COR-L47 (cell line): Measurements from ENCODE around the gene ZFR.
"Not testable (repeated sequence)": the region's sequence is repeated elsewhere in the genome, so short reads cannot be mapped to it uniquely, and the experiment has no call there.

Experiments used
- DNase-seq: peaks from one replicate; lab custom pipeline; 2025; lab: John Stamatoyannopoulos, UW

ZFR gene

DNA sequence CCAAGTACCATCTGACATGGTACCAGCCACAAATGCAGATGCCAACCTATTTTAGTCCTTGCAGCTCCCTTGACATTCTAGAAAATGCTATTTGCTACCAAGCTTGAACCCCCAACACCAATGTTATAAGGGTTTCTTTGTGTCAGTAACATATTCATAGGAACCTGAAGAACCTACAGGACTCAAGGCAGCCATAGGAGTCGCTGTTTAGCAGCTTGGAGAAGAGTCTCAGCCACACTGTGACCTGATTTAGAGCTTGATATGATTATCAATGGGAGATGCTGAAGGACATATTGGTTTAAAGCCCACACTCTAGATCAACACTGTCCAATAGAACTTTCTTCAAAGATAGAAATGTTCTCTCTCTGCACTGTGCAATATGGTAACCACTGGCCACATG is 6.4 kb upstream of the ZFR start:
- DNase-seq, result no peak

DNA sequence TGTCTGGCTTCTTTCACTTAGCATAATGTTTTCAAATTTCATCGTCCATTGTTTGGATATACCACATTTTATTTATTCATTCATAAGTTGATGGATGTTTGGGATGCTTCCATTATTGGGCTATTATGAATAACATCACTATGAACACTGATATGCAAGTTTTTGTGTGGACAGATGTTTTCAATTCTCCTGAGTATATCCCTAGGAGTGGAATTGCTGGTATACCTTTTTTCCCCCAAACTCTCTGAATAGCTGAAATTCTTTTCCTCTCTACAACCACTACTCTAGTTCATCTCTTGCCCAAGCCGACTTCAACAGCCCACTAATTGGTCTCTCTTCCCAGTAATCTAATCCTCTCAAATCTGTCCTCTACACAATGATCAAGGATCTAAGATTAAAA is 4.7 kb upstream of the ZFR start:
- no peak for DNase-seq

DNA sequence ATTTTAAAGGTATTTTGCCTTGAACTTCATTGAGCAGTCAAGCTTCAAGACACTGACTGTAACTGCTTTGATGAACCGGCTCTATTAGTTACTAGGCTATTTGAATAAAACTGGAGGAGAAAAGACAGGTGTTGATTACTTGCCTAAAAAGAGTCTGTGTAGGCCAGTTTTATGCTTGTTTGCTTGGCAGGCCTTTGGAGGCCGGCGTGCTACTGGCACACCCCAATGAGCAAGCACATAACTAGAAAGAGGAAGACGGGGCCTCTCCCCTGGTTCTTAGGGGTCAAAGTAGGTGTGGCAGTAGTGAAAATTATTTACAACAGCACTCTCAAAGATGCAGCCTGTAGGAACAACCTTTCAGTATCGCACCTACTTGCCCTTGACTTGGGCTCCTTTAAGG is 2.1 kb upstream of the ZFR start:
- DNase-seq, result no peak

DNA sequence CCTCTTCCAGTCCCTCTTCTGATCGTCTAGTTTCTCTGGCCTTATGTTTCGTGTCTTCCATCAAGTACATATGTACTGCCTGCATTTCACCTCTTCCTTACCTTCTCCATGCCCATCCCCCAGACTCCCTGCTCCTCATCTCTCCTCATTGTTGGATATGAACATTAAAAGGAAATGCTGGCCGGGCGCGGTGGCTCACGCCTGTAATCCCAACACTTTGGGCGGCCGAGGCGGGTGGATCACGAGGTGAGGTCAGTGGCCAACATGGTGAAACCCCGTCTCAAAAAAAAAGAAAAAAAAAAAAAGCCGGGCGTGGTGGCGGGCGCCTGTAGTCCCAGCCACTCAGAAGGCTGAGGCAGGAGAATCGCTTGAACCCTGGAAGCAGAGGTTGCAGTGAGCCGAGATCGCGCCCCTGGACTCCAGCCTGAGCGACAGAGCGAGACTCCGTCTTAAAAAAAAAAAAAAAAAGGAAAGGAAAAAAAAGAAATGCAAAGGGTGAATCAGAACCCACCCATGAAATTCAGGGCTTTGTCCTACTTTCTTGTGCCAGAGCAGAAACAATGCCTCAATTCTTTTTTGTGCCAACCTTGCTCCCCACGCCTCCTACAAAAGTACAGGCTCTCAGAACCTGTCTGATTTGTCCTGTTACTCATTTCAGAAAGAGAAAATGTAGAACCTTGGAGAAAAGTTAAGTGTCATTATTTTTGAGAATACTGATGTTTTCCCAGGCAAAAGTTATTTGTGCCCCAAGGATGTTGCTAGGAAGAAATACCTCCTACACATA is 1.5 kb upstream of the ZFR start:
- no peak for DNase-seq

DNA sequence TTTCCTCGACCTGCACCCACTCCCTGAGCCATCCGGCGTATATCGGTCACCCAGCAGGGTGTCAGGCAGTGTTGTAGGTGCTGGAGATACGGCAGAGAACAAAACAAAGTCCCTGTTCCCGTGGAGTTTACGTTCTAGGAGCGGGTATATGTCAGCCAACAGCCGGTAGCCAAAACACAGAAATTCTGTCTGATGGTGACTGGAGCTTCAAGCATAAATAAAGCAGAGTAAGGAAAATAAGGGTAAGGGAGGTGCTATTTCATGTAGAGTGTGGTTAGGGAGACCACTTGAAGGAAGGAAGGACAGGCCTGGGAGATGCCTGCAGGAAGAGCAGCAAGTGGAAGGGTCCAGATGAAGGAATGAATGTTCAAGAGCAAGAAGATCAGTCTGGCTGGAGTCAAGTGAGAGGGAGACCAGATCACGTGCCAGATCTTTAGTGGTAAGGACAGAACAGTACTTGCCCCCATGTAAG is 783 bp upstream of the ZFR start:
- no peak for DNase-seq

DNA sequence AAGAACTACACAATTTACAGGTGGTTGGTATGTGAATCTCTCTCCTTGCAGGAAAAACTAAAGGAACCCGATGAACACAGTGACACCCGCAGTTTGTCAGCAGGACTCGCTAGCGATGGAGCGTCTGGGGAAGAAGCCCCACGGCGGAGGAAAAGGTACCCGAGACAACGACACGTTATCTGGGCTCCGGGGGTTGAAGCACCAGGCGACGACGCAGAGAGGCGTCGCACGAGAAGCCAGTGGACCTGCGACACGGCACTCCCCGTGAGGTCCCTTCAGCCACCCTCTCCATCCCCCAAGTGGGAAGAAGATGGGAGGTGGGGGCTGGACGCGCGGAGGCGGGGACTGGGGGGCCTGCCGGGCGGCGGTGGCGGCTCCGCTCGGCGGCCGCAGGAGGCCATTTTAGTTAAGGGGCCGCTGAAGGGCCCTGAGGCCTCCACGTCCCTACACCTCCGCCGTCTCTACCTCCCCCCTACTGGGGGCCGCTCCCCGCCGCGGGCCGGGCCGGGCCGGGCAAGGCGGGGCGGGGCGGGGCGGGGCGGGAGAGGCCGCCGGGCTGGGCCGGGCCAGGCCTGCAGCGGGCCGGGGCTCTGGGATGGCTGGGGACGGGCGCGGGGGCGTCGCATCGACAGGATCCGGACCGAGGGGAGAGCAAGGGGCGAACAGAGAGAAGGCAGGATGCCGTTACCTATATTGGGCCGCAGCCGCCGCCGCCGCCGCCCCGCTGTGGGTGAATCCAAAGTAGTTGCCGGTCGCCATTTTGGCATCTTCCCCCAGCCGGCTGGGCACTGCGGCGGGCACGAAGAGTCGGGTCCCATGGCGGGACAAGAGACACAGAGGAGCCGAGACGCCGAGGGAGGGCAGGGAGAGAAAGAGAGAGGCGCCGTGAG is 754 bp downstream of the ZFR start:
- DNase-seq, result peak; percentile 40

DNA sequence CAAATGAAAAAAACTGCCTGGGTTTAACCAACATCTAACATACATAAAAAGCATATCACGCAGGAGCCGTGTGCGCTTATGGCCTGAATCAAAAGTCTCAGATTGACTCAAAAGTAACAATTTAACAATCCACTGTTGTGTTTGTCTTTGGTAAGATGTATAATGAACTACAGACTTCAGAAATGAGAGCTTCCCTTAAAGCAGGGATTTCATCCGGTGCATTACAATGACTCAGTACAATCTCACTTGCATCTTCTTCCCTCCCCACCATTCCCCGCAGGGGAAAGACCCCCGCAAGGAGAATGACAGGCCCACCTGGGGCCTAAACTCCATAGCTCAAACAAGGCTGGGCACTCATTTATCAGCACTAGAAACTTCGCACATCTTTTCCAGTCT is 1.4 kb downstream of the ZFR start:
- no peak for DNase-seq

DNA sequence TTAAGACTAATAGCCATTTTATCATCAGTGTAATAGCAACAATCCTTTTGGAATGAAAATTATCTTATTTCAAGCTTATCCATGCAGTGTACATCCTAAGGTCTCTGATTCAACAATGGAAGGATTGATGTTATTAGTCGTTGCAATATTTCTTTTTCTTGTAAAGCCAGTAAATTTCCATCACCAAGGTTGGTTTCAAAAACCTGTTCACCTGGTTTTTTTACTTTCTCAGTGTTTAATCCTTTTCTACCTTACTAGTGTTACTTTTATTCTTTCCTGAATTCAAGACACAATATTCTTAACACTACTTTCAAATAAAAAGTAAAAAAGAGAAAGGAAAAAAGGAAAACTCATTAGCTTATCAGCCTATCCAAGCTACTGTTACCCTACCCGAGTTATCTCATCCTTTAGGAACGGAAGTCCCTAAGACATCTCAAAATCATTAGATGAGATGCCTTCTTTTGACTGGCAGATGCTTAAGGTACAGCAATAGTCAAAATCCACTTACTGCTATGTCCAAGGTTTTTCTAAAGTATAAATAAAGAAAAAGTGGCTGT is 5.4 kb downstream of the ZFR start:
- no peak for DNase-seq

DNA sequence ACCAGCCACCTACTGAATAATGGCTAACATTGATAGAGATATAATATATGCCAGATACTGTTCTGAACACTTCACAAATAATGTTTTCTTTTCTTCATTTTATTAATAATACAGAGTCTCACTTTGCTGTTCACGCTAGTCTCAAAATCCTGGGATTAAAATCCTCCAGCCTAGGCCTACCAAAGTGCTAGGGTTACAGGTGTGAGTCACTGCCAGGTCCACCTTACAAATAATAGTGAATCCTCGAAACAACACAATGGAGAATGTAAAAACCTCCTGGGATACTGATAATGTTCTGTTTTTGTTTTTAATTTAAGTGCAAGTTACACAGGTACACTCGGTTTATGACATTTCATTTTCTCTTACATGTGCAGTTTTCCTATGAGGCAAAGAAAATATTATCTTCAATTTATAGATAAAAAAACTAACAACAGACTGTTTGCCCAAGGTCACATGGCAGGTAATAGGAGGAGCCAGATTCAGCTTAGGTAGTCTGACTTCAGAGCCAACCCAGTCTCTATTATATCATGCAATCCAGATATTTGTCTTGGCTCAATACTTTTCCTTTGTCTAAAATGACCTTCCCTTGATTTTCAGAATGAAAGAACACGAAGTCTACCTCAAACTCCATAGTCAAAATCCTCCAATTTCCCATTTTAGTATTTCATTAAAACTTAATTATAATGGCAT is 7.8 kb downstream of the ZFR start:
- DNase-seq, result no peak

DNA sequence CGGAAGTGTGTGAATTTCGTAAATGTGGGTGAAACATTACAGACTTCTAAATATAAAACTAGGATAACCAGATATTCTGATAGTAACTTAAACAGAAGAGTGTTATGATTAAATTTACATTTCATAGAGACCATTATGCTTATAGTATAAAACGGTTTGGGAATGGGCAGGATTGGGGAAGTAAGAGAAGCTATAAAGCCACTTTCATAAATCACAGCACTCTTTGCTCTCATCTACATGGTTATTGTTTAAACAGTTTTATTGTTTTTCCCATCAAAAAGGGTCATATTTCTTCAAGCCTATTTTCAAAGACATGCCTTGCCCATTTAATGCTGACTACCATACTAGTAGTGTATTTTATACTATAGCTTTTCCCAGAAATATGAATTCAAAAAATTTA is 9.2 kb downstream of the ZFR start:
- no peak for DNase-seq

DNA sequence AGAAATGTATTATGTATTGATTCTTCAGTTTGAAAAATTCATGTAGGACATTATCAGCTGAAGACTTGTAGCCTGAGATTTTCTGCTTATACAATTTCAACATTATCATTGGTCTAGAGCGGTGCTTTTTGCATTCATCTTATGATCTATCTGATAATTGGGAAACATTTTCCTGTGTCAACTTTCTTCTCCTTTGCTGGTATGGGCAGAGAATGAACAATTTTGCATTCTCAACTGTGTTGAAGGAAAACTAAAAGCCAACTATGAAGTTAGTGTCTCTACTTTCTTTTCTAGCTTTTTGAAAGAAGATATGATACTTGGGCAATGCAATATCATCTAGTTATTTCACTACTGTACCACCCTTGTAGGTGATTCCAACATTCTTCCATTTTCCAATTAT is 10.3 kb downstream of the ZFR start:
- no peak for DNase-seq

DNA sequence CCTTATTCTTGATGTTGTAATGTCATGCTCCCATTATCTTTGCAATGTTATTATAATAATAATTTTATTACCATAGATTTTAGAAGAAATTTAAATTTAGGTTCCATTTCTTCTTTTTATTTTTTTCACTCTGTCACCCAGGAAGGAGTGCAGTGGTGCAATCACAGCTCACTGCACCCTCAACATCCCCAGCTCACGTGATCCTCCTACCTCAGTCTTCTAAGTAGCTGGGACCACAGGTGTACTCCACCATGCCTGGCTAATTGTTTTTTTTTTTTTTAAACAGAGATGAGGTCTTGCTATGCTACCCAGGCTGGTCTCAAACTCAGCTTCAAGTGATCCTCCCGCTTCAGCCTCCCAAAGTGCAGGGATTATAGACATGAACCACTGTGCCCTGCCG is 11.9 kb downstream of the ZFR start:
- DNase-seq, result no peak

DNA sequence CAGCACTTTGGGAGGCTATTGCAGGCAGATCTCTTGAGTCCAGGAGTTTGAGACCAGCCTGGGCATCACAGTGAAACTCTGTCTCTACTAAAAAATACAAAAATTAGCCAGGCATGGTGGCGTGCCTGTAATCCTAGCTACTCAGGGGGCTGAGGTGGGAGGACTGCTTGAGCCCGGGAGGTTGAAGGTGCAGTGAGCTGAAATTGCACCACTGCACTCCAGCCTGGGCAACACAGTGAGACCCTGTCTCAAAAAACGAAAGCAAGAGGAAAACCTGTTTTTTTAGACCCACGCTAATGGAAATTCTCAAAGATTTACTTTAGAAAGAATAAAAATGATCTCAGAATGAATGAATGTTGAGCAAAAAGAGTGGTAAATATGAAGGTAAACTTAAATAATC is 13.7 kb downstream of the ZFR start:
- DNase-seq, result not testable (repeated sequence)

DNA sequence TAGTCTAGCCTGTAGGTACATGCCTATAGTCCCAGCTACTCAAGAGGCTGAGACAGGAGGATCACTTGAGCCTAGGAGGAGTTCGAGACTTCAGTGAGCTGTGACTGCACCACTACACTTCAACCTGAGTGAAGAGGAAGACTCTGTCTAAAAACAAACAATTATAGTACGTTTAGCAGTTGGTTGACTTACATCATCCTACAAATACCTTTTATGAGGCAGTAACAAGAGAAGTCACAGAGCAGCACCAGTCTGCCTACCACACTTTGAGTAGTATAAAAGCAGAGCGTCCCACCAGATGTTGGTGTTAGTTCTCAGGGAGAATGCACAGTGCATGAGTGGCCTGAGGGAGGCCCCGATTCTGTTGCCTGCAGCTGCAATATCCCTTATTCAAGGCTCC is 16.1 kb downstream of the ZFR start:
- no peak for DNase-seq

DNA sequence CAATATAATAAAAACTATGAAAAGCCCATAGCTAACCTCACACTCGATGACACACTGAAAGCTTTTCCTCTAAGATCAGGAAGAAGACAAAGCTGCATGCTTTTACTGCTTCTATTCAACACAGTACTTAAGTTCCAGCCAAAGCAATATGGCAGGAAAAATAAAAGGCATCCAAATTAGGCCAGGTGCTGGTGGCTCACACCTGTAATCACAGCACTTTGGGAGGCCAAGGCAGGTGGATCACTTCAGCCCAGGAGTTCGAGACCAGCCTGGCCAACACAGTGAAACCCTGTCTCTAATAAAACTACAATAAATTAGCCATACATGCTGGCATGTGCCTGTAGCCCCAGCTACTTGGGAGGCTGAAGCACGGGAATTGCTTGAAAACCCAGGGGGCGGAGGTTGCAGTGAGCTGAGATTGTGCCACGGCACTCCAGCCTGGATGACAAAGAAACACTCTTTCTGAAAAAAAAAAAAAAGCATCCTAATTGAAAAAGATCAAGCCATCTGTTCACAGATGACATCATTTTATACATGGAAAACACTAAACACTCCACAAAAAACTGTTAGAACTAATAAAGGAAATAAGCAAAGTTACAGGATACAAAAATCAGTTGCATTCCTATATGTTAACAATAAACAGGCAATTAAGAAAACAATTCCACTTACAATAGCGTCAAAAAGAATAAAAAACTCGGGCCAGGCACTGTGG is 17.9 kb downstream of the ZFR start:
- no peak for DNase-seq

DNA sequence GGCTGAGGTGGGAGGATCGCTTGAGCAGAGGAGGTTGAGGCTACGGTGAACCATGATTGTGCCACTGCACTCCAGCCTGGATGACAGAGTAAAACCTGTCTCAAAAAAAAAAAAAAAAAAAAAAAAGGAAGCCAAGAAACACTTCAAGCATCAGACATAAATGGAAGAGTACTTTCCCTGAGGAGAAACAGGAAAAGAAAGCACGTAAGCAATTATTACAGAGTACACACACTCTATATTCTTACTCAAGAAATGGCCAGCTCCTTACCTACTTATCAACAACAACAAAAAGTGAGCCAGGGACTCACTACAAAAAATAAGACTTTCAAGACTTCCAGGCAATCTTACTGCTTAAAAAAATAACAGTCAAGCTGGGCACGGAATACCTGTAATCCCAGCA is 21.8 kb downstream of the ZFR start:
- no peak for DNase-seq

DNA sequence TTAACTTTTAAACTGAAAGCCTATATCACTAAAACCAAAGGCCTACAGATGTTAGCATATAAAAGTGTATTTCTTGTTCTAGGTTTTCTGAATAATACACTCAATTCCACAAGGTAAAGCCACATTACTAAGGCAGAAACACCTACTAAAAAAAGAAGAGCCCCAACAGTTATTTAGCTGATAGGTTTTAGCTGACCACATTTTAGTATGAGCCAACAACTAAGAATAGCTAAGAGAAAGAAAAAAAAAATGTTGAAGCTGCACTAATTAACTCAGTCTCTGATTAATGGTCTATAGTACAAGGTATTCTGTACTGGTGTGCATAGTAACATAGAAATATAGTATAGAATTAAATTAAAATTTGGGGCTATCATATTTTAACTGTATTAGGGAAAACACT is 23.5 kb downstream of the ZFR start:
- DNase-seq, result no peak

DNA sequence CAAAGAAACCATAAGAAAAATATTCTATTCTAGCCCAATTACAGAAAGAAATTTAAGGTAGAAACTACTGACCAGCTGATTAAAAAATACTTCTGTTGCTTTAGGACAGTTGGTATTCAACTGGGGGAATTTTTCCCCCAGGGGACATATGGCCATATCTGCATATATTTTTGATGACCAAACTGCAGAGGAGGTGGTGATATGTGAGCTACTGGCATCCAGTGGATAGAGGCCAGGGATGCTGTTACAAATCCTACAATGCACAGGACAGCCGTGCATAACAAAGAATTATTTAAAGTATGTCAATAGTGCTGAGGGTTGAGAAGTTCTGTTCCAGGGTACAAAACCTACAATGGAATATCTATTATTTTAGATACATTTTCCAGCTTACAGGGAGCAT is 24.0 kb downstream of the ZFR start:
- no peak for DNase-seq

DNA sequence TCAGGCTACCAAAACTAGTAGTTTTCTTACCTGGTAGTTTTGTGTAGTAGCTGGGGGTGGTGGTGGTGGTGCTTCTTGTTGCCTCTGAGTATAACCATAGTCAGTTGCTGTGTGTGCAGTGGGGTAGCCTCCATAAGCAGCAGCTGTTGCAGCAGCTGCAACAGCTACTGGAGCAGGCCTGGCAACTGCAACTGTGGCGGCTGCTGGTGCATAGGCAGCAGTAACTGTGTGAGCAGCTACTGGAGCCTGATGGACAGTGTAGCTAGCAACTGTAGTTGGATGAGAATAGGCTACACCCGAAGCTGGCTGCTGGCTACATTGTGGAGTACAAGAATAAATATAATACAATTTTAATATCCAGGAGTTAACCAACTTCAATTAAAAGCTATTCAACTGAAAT is 24.7 kb downstream of the ZFR start:
- DNase-seq, result no peak

DNA sequence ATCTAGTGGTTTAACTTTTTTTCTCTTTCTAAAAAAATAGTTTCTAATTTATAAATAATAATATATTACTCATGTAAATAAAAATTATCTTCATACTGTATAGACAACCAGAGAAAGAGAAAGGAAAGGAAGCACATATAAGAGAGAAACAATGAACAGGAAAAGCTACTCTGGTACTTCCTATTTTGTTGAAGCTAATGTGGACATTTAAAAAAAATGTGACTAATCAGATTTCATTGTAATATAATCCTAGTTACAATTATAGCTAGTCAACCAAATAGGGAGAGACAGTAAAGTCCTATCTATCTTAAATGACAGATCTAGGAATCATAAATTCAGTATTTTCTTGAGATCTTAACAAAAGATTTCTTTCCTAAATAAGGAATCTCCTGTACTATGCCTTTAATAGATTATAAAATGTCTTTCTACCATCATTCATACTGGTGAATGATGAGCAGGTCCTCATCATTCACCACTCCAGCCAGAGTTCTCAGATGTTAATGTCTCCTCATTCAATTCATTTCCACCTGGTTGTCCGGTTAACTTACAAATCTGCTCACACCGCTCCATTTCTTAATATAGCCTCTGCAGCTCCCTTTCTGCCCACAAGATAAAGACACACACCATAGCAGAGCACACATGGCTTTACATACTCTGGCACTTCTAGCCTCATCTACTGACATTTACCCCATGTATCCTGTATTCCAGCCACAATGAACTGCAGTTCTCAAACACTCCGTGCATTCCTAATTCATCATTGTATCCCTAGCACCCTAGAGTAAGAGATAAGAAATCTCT is 30.9 kb downstream of the ZFR start:
- no peak for DNase-seq

DNA sequence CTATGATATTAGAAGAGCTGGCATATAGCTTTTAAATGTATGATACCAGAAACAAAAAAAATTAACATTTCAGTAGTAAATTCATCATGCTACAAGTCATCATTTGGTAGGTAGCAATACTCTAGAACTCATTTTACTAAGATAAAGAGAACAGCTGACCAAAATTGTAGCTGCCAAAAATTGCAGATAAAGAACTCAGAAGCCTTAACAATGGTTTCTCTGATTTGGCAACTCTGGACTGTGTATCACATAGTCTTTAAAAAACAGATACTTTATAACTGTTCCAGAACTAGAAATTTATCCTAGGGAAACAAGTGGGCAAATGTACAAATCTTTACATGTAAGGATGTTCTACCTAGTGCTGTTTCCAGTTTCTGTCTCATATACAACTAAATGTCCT is 33.9 kb downstream of the ZFR start:
- DNase-seq, result no peak
